HG03139 (cell line): ENCODE results near the gene TNFRSF18.

Source experiments
- ATAC-seq: cut with Tn5 transposase; IDR thresholded peaks from one replicate; pipeline ENCODE4 v1.9.1; 2021; ENCODE audit not compliant: unreplicated experiment

TNFRSF18 gene

DNA sequence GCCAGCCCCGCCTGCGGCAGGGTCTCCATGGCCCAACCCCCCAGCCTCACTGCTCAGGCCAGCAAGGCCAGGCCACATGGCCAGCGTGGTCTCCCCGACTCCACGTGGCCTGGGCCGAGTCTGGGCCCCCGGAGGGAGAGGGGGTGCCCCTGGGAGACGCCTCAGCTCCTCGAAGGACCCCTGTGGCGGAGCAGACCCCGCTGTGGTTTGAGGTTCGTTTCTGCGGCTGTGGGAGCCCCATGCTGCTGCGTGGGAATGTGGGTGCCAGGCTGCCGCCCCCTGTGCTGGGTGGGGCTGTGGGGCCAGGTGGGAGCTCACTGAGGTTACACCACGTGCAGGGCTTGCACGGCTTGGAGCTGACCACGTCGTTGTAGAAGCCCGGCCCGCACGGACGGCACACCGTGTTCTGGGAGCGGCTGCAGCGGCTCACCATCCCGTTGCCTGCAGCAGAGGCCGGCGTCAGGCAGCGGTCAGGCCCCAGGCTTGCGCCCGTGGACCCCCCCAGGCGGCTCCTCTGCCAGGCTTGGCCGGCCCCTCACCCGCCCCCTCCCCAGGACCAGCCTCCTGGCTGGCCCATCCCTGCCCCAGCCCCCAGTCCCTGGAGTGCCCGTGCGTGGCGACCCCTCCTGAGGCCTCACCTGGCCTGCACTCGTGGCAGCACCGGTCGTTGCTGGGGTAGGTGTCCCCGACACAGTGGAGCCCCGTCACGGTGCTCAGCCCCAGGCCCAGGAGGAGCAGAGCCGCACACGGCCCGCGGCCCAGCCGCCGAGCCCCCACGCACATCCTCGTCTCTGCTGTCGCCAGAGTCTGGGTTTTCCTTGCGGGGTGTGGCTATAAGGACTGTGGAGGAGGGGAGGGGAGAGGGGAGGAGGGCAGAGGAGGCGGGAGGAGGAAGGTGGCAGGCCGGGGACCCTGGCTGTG is 7.2 kb upstream of the TNFRSF18 start, which contains the start of gene TNFRSF4:
Gene TNFRSF4, minus strand, starts transcription at position 809 of the 921 bp plus-strand sequence. Its CDS starts 26 bp downstream, at position 783.
- ATAC-seq, result no peak

DNA sequence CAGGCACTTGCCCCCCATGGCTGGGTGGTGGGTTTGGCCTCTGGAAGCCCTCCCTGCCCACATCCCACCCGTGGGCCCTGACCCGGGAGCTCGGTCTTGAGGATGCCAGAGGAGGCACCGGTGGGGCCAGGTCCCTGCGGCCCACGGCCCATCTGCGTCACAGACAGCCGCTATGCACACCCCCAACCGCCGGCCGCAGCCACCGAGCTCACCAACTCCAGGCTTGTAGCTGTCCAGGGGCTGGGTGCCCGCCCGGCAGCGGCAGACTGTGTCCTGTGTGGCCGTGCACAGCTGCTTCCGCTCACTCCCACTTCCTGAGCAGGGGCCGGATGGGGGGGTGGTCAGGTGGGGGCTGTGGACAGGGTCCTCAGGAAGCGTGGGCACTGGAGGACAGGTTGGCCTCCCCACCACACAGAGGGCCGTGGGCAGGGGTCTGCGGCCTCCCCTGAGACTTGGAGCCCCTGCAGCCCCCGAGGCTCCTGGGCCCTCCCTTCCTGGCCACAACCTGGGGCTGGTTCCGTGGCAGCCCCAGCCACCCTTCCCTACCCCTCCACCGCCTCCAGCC is 6.5 kb upstream of the TNFRSF18 start:
- ATAC-seq, result no peak

GRCh38 chr1:1211541-1212441 is 5.4 kb upstream of the TNFRSF18 start:
- no peak for ATAC-seq

DNA sequence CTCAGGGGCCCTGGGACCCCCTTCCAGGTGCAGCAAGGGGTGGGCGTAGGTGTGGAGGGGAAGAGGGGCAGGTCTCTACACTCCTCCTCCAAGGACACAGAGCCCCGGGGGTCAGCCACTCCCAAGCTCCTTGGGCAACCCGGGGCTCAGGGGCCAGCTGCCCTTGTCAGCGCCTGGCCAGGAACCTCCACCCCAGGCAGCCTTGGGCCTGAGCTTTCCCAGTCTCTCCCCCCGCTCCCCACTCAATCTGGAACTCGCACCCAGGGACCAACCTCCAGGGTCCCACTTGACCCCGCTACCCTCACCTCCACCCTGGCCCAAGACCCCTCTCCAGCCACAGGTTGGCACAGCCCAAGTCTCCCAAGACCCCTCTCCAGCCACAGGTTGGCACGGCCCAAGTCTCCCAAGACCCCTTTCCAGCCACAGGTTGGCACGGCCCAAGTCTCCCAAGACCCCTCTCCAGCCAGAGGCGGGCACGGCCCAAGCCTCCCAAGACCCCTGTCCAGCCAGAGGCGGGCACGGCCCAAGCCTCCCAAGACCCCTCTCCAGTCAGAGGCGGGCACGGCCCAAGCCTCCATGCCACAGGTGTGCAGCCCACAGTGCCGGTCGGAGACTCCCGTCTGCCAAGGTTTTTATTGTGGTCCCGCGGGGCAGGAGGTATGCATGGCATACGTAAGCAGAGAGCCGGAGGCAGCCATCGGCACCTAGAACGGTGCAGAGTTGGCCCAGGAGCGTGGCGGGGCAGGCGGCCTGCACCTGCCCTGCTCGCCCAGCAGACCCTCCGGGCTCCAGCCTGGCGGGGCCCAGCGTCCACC is 4.5 kb upstream of the TNFRSF18 start:
- ATAC-seq, result no peak

GRCh38 chr1:1208713-1209433 is 2.5 kb upstream of the TNFRSF18 start:
- no peak for ATAC-seq

- no peak for ATAC-seq
These were observed 1.1 kb upstream of the TNFRSF18 start for GRCh38 chr1:1207571-1207892.

DNA sequence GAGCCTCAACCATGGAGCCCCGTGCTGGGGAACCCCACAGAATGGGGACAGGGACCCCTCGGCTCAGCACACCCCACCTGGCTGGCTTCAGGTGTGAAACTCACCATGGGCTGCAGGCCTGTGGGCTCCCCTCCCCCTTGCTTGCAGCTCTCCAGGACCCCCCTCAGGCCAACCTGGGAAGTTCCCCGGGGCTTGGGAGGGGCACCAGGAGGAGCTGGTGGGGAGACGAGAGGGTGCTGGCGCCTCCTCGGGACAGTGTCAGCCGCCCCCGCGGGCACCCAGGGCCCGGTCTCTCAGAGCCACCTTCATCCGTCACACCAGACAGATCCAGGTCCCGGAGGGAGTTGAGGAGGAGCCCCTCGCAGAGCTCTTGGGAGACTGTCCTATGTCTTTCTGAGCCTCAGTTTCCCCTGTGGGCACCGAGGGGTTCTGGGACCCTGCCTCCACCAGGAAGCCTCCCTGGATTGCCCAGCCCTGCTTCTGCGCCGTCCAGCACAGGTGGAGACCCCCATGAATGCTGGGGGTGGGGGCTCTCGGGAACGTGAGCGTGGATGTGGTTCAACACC is 657 bp upstream of the TNFRSF18 start:
- ATAC-seq, result no peak

DNA sequence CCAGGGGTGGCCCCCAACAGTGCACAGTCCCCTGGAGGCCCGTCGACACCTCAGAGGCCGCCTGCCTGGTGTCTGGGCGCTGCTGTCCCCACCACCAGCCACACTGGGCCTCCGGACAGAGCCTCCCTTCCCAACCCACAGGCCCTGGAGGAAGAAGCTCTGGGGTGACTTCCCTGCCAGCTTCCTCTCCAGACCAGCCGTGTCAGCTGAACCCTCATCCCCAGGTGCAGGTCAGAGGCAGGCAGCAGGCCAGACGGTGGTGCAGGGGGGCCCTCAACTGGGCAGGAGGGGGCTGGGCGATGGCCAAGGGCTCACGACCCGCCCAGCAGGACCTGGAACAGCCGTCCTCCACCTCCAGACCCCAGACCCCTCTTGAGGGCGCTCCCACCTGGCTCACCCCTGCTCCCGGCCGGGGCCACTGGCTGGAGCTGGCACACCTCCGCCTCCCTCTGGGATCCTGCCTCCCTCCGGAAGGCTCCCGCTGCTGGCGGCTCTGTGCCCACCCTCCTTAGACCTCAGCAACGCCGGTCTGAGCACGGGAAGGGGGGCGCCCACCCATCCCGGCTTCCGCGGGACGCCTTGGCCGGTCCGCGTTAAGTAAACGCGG is 520 bp downstream of the TNFRSF18 start:
- no peak for ATAC-seq

DNA sequence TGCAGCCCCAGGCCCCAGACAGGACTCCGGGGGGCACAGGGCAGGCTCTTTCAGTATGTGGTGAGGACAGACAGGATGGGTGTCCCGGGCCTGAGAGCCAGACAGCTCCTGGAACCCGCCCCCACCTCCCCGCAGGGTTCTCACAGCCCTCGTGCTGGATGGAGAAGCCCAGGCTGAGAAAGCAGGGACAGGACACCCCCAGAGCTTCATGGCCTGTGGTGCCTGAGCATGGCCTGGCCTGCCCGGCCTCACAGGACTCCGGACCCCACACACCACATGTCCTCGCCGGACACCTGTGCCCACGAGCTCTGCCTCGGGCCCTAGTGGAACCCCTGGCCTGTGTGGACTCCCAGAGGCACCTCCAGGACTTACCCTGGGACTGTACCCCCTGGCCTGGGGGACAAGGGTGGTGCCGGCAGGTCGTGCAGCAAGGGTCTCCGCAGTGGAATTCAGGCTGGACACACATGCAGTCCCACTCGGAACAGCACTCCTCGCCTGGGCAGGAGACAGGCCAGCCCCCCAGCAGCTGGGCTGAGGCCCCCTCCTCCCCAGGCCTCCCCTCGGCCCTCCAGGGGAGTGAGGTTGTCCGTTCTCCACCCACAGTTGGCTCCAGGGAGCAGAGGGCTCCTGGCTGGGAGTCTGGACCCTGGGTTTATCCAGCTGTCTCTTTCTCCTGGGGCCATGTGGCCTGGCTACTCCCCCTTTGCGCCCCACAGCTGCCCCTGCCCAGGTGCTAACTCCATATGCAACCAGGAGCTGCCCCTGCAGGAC is 1.2 kb downstream of the TNFRSF18 start:
- no peak for ATAC-seq

GRCh38 chr1:1204425-1204920 is 1.9 kb downstream of the TNFRSF18 start:
- no peak for ATAC-seq

GRCh38 chr1:1203561-1204424 is 2.6 kb downstream of the TNFRSF18 start:
- ATAC-seq, result no peak

GRCh38 chr1:1202831-1203560 is 3.4 kb downstream of the TNFRSF18 start:
- ATAC-seq, result no peak

DNA sequence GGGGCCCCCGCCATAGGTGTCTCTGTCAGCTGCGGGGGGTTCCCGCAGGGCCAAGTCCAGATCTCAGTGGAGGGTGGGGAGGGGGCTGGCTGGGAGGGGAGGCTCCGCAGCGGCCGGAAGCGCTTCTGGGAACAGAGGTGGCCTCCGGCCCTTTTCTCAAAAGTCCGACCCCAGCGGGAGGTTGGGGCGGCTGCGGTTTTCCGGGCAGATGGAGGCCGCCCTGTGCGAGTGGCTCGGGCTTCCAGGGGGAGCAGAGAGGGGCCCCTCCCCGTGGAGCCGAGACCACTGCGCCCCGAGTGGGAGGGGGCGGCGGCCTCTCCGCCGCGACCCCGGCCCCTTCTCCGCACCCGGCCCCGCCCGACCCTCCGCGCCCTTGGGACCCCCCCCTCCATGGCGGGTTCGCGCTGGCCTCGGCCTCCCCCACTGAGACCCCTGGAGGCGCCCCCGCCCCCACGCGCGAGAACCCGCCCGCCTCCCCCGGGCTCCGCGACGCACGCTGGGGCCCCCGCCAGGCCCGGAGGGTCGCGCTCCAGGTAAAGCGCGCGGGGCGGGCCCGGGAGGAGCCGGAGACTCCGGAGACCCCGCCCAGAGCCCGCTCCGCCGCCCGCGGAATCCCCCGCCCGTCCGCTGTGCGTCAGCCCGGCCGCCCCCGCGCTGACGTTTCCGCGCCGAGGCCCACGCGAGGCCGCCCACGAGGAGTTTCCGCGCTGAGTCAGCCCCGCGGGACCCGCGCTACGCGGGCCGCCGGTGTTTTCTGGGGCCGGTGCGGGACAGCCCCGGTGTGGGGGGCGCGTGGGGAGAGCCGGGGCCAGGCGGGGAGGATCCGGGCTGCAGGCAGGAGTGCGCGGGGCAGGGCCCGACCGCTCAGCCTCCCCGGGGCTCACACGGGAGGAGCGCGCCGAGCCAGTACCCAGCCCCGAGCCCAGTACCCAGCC is 5.2 kb downstream of the TNFRSF18 start:
- ATAC-seq, result no peak

DNA sequence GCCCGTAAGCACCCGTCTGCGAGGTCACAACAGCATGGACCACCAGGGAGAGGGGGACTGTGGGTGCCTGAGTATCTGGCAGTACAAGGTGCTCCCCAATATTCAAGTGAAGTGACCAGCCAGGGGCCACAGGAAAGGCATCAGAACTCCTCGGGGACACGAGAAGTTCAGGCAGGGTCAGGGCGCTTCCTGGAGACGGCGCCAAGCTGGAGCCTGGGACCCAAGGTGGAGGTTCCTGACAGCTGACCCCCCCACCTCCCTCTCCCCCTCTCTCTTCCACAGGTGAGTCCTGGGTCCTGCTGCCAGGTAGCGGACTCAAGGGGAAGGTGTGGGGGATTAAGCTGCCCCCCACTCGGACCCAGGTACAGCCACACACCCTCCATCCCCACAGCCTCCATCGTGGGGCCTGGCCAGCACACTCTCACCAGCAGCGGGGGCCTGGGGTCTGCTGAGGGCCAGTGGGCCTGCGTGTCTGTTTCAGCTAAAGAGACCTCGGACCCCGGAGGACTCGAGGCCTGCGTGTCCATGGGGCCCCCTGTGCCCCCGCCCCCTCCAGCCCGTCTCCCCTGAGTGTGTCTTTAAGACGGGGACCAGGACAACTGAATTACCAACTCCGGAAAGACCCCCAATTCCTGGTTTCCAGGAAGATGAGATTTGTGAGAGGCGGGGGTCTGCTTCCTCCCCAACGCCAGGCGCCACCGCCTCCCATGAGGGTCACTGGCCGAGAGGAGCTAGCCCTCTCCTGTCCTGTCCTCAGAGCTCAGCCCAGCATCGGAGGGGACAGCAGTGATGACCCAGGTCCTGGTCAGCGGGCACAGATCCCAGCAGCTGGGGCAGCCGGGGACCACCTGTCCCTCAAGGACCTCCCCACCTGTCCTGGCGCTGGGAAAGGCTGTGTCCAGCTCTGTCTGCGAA is 6.2 kb downstream of the TNFRSF18 start:
- ATAC-seq, result no peak
